Epithelial cell of esophagus (primary cell): Measurements from ENCODE around the gene CUL4A.

Experiments
- DNase-seq: peaks from one replicate; pipeline ENCODE4 v3.0.0; 2010; ENCODE audit warnings: low read depth
- H3K4me3 ChIP-seq: 2 replicates; pipeline ENCODE4 v1.5.1; 2011; ENCODE audit warnings: mild to moderate bottlenecking, low read length, control low read depth
- TF ChIP-seq, protein P1 (sequence below): IDR thresholded peaks from 2 replicates; pipeline ENCODE4 v1.5.1; 2011; ENCODE audit warnings: low read depth, mild to moderate bottlenecking, low read length, control low read depth, inconsistent platforms; ENCODE audit not compliant: insufficient read depth; ENCODE audit errors: missing control alignments

The CUL4A gene

DNA sequence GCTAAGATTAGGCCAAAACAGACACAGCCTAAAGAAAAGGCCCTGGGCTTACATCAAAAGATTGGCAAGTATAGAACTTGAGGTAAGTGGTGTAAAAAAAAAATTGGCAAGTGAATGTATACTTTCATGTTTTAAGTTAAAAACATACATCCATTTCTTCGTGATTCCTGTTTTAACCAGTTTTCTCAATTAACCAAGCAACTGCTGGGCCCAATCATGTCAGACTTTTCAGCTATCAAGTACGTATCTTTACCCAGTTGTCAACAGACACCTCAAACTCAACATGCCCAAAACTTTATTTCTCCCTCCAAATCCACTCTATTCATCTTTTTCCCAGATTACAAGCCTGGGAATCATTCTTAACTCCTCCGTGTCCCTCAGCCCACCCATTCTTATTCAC lies 2.0 kb upstream of the CUL4A start:
- TF ChIP-seq, protein P1, sequence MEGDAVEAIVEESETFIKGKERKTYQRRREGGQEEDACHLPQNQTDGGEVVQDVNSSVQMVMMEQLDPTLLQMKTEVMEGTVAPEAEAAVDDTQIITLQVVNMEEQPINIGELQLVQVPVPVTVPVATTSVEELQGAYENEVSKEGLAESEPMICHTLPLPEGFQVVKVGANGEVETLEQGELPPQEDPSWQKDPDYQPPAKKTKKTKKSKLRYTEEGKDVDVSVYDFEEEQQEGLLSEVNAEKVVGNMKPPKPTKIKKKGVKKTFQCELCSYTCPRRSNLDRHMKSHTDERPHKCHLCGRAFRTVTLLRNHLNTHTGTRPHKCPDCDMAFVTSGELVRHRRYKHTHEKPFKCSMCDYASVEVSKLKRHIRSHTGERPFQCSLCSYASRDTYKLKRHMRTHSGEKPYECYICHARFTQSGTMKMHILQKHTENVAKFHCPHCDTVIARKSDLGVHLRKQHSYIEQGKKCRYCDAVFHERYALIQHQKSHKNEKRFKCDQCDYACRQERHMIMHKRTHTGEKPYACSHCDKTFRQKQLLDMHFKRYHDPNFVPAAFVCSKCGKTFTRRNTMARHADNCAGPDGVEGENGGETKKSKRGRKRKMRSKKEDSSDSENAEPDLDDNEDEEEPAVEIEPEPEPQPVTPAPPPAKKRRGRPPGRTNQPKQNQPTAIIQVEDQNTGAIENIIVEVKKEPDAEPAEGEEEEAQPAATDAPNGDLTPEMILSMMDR: no peak
- peak overlapping the region; percentile 74 for H3K4me3 ChIP-seq
- no peak for DNase-seq

GRCh38 chr13:113207890-113208420 lies 1.5 kb upstream of the CUL4A start:
- peak; percentile 48 for DNase-seq
- TF ChIP-seq, protein P1: no peak

DNA sequence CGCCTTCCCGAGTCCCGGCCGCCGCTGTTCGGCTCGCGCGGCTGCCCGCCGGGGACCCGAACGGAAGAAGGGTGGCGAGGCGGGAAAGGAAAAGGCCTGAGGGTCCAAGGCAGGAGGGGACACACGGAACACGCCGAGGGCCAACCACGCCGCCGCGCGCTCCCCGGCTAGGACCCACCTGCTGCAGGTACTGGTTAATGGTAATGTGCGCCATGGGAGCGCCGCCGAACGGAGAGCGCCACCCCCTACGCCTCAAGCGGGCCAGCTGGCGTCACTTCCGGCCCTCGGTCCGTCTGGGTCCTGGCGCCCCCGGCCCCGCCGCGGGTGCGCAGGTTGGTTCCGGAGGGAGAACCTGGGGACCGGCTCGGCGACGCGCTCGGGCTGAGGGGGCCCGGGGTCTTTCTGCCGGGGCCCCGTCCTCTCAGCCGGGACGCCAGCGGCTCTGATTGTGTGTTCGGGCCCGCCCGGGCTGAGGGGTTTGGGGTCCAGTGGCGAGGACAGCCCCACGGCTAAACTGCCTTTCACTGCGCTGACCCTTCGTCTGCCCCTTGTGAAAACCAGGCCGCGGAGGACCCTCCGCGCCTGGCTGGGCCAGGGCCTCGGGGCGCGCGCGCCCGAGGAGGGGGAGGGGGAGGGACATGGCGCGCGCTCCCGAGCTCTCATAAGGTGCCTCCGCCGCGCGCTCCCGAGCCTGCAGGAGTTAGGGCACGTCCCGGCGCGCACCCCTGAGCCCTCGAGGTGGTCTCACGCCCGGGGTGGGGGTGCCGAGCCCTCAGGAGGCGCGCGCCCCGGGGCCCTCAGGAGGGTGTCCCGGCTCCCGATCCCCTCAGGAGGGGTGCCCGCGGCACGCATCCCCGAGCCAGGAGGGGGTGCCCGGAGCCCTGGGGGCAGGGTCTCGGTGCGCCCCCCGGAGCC lies 735 bp upstream of the CUL4A start, which contains the start of gene PCID2:
Gene PCID2 (minus strand): TSS at position 249 of the 915 bp plus-strand sequence. CDS start 35 bp downstream, at position 214.
- H3K4me3 ChIP-seq: peak within 1 kb of the TSS; percentile 74
- DNase-seq: peak; percentile 93
- TF ChIP-seq, protein P1: no peak

More at GRCh38 chr13:113207890-113208420, 1.5 kb upstream of the CUL4A start:
- H3K4me3 ChIP-seq: peak overlapping the region; percentile 74

GRCh38 chr13:113209759-113210421 lies 477 bp downstream of the CUL4A start:
- H3K4me3 ChIP-seq: peak overlapping the region; percentile 73
- TF ChIP-seq, protein P1: no peak
- peak; percentile 80 for DNase-seq

DNA sequence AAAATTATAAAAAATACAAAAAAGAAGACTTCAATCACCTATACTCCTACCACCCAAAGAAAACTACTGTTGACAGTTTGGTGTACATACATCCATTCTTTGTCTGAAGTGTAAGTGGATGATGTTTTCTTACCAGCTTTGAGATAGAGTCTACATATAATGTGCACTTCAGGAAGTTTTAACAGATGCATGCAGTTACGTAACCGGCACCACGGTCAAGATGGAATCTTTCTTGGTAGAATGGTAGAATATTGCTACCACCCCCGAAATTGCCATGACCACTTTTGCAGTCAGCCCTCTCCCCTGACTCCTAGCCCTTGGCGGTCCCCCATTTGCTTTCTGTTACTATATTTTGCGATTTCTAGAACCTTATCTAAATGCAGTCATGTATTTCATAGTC lies 1.4 kb downstream of the CUL4A start:
- peak overlapping the region; percentile 73 for H3K4me3 ChIP-seq
- DNase-seq: no peak
- TF ChIP-seq, protein P1: no peak

DNA sequence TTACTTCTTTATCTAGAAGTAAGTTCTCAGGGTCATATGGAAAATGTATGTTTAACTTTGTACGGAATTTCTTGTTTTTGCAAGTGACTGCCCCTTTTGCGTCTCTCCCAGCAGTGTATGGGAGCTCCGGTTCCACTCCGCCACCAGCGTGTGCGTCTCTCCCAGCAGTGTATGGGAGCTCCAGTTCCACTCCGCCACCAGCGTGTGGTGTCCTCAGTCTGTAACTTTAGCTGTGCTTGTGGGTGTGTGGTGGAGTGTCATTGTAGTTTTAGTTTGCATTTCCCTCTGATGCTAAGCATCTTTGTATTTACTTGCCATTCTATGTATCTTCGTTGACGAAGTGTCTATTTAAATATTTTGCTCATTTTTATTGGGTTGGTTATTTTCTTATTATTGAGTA lies 2.4 kb downstream of the CUL4A start:
- TF ChIP-seq, protein P1: no peak
- no peak overlapping the region for H3K4me3 ChIP-seq
- DNase-seq: no peak
